Naive B cell (primary cell): ENCODE measurements around the gene TPTE. TPM values are rescaled to one million over a fixed set of nuclear protein-coding genes. Genes with fewer than 3 reads are reported as not detected.
A peak's percentile ranks its signal among the peaks of the same experiment; 100 is the strongest.
"Not testable (repeated sequence)": the region's sequence is repeated elsewhere in the genome, so short reads cannot be mapped to it uniquely, and the experiment has no call there.

ENCODE experiments used
- ATAC-seq, 2 donors: fragments of 150-1000 bp; cut with Tn5 transposase; 2 replicates each; pipeline ENCODE4 v1.10.0; 2021; ENCODE audit warnings: low read depth in 2 of 2, mild to moderate bottlenecking in 2 of 2, moderate library complexity in 2 of 2
- DNase-seq: peaks from one replicate; pipeline ENCODE4 v3.0.0; 2022
- H3K27ac Mint-ChIP-seq, 6 donors: one replicate each; pipeline ENCODE4 v1.8.0; 2020 to 2022; ENCODE audit warnings: mild to moderate bottlenecking in 6 of 6, mixed read lengths in 6 of 6, moderate library complexity in 5 of 6, inconsistent platforms in 2 of 6
- H3K27me3 Mint-ChIP-seq, 3 donors: one replicate each; pipeline ENCODE4 v1.8.0; 2021 to 2022; ENCODE audit warnings: mixed read lengths in 3 of 3, mild to moderate bottlenecking in 1 of 3
- H3K36me3 Mint-ChIP-seq, 2 donors: one replicate each; pipeline ENCODE4 v1.8.0; 2020 to 2022; ENCODE audit warnings: mixed read lengths in 2 of 2, inconsistent platforms in 1 of 2, mild to moderate bottlenecking in 1 of 2
- H3K4me1 Mint-ChIP-seq, 3 donors: one replicate each; pipeline ENCODE4 v1.8.0; 2020 to 2022; ENCODE audit warnings: mixed read lengths in 3 of 3, inconsistent platforms in 1 of 3, mild to moderate bottlenecking in 1 of 3, moderate library complexity in 1 of 3
- H3K4me3 Mint-ChIP-seq, 8 donors: one replicate each; pipeline ENCODE4 v1.8.0; 2020 to 2022; ENCODE audit warnings: mild to moderate bottlenecking in 8 of 8, mixed read lengths in 8 of 8, moderate library complexity in 8 of 8, inconsistent platforms in 2 of 8
- H3K9me3 Mint-ChIP-seq, 7 donors: one replicate each; pipeline ENCODE4 v1.8.0; 2020 to 2022; ENCODE audit warnings: mixed read lengths in 7 of 7, mild to moderate bottlenecking in 5 of 7, inconsistent platforms in 2 of 7, moderate library complexity in 1 of 7
- polyA plus RNA-seq, 6 donors: library from polyadenylated mRNA; unstranded; fragments of 300-500 nt; fragmentation: Illumina TruSeq; gene quantifications; one replicate each; pipeline ENCODE4 v1.2.3, GENCODE V29; 2021; ENCODE audit warnings: low read depth in 6 of 6

Gene TPTE
- polyA plus RNA-seq, 6 donors from 2014 or later, result not detected

GRCh38 chr21:10638144-10638543, 116.8 kb downstream of the TPTE start:
- not testable (repeated sequence) for H3K9me3 Mint-ChIP-seq, ATAC-seq, DNase-seq, H3K27me3 Mint-ChIP-seq, H3K27ac Mint-ChIP-seq, H3K4me1 Mint-ChIP-seq, H3K4me3 Mint-ChIP-seq, H3K36me3 Mint-ChIP-seq

DNA sequence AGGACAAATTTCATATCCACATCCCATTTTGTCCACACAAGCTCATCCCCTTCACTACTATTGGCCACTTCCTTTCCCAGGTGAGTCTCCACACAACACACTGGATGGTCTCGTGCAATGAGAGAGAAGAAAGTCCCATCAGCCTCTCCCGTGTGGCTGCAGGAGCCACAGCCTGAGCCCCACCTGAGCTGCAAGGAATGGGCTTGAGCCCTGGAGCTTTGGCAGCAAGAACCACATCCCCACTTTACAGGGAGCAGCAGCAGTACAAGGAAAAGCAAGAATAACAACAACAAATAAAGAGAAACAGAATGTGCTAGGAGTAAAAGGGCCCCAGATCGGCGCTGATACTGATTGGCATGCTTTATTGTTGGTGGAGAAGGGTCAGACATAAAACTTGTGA, 117.7 kb downstream of the TPTE start:
- DNase-seq (no peak), ATAC-seq (no peak)
- H3K36me3 Mint-ChIP-seq, result no peaks in the 10 kb centered on the region
- no peak overlapping the region for H3K27ac Mint-ChIP-seq
- no peaks in the 10 kb centered on the region for H3K4me1 Mint-ChIP-seq
- H3K27me3 Mint-ChIP-seq, result no peaks in the 10 kb centered on the region
- no peak overlapping the region for H3K4me3 Mint-ChIP-seq
- H3K9me3 Mint-ChIP-seq, result peaks cover 0 to 4% (median 0%) of the 10 kb centered on the region in 7 donors

DNA sequence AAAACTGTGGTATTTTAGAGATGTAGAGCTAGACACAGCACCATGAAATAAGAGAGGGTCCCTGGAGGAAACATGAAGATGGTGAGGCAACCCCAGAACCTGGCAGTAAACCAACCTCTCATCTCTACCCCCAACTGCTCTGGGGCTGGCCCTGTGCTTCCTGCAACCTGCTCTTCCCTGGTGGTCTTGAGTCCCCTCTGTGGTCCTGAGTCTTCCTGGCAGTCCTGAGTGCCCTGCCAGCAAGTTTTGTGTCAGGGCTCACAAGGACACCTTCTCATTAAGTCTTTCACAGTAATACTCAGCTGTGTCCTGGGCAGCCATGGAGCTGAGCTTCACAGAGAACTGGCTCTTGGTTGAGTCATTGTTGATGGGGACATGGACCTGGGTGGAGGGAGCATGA, 118.4 kb downstream of the TPTE start:
- H3K4me1 Mint-ChIP-seq, H3K9me3 Mint-ChIP-seq, ATAC-seq, H3K27ac Mint-ChIP-seq, H3K36me3 Mint-ChIP-seq, H3K27me3 Mint-ChIP-seq, DNase-seq, H3K4me3 Mint-ChIP-seq: not testable (repeated sequence)

GRCh38 chr21:10640446-10640845, 119.1 kb downstream of the TPTE start:
- Mint-ChIP-seq H3K27me3 (no peaks in the 10 kb centered on the region), H3K4me1 (no peaks in the 10 kb centered on the region), H3K9me3 (peaks cover 0 to 4% (median 0%) of the 10 kb centered on the region in 7 donors), H3K36me3 (no peaks in the 10 kb centered on the region), H3K4me3 (no peak overlapping the region), H3K27ac (no peak overlapping the region)
- DNase-seq (no peak), ATAC-seq (no peak)

DNA sequence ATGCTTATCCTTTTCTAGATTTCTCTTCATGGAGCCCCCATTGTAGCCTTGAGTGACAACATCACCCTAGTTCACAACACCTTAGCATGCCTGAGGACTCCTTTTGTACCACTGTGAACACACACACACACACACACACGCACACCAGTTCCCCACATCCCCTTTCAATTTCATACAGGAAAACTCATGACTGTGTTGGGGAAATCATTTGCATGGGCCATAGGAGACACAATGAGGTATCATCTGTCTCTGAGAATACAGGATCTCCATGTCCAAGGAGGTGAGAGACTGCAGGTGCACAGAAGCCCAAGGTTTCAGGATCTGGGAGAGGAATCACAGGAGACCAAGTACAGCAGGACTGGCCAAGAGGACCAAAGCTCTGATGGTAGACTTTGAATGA, 119.7 kb downstream of the TPTE start:
- Mint-ChIP-seq H3K36me3 (no peaks in the 10 kb centered on the region), H3K4me3 (no peak overlapping the region), H3K27ac (no peak overlapping the region), H3K4me1 (no peaks in the 10 kb centered on the region), H3K9me3 (peaks cover 0 to 4% (median 0%) of the 10 kb centered on the region in 7 donors), H3K27me3 (no peaks in the 10 kb centered on the region)
- ATAC-seq (peak in 1 of 2 donors; percentile 20), DNase-seq (no peak)

- H3K4me1 Mint-ChIP-seq, H3K27me3 Mint-ChIP-seq, H3K4me3 Mint-ChIP-seq, H3K36me3 Mint-ChIP-seq, H3K27ac Mint-ChIP-seq, ATAC-seq, DNase-seq: not testable (repeated sequence)
- peaks cover 0 to 27% (median 11%) of the 10 kb centered on the region in 7 donors for H3K9me3 Mint-ChIP-seq
These were observed 124.3 kb downstream of the TPTE start for GRCh38 chr21:10645667-10646066.

DNA sequence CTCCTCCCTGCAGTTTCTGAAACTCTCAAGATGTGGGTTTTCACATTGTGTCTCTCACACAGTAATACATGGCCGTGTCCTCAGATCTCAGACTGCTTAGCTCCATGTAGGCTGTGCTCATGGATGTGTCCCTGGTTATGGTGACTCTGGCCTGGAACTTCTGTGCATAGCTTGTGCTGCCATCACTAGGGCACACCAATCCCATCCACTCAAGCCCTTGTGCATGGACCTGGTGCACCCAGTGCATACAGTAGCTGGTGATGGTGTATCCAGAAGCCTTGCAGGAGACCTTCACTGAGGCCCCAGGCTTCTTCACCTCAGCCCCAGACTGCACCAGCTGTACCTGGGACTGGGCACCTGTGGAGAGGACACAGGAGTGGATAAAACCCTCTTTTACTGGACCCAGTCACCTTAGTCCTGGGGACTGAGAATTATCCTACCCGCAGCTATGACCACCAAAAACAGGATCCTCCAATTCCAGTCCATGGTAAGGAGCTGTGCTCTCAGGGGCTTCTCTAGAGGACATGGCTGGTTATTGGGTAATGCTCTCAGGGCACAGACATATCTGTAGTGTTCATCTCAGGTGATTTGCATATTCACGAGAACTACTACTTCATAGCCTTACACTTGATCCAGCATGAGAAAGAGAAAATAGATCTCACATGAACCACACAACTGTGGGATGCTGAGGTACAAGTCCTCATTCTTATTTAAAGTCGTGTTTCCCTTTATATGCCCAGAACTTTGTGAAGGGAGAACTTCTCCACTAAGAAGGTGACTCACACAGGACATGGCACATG, 128.2 kb downstream of the TPTE start:
- DNase-seq, ATAC-seq, H3K4me1 Mint-ChIP-seq, H3K4me3 Mint-ChIP-seq, H3K27ac Mint-ChIP-seq, H3K36me3 Mint-ChIP-seq, H3K27me3 Mint-ChIP-seq: not testable (repeated sequence)
- peaks cover 0 to 27% (median 11%) of the 10 kb centered on the region in 7 donors for H3K9me3 Mint-ChIP-seq

- H3K36me3 Mint-ChIP-seq, DNase-seq, H3K27ac Mint-ChIP-seq, H3K27me3 Mint-ChIP-seq, H3K4me1 Mint-ChIP-seq, H3K4me3 Mint-ChIP-seq, ATAC-seq: not testable (repeated sequence)
- H3K9me3 Mint-ChIP-seq, result peaks cover 0 to 27% (median 11%) of the 10 kb centered on the region in 7 donors
These were observed 128.9 kb downstream of the TPTE start for GRCh38 chr21:10650297-10650696.
